K562 (cell line): ENCODE data around the gene C22orf42. TPM values are rescaled to one million over a fixed set of nuclear protein-coding genes. Genes with fewer than 3 reads are reported as not detected.

Experiments used
- FOXA3 ChIP-seq, 2 experiments: fragments of 450-650 bp in 1 of 2; sonication (generic) in 1 of 2; formaldehyde crosslinking; IDR thresholded peaks in 1 of 2; conservative IDR thresholded peaks in 1 of 2; 2 replicates each; pipeline versions ENCODE4 v1.4.0 to v1.8.0; 2020 to 2022; ENCODE audit warnings: mild to moderate bottlenecking in 2 of 2, missing genetic modification reagents in 1 of 2
- PTRF ChIP-seq: fragments of 450-650 bp; IDR thresholded peaks from 2 replicates; pipeline ENCODE4 v1.6.1; 2016; ENCODE audit warnings: mild to moderate bottlenecking, missing genetic modification characterization, missing compliant biosample characterization
- polyA plus RNA-seq, 8 experiments: library from polyadenylated mRNA; depleted of rRNA in 4 of 8; stranded (reverse) in 5 of 8; unstranded in 3 of 8; fragments of >200 nt; fragmentation: Nextera tagmentation in 2 of 8; fragmentation: Illumina TruSeq in 1 of 8; extraction: Ambion mirVana in 2 of 8; extraction: Trizol in 1 of 8; gene quantifications; 2 replicates each; pipeline versions ENCODE4 v1.2.1 to v1.2.3, GENCODE V29; 2011 to 2014; ENCODE audit warnings: inconsistent platforms in 1 of 8, missing spikeins in 1 of 8
- total RNA-seq, 7 experiments: library from RNA; depleted of rRNA in 6 of 7; stranded (reverse); fragments of >200 nt in 6 of 7; fragmentation: Illumina TruSeq in 2 of 7; extraction: Trizol in 2 of 7; gene quantifications; 2 replicates each; pipeline versions ENCODE4 v1.2.1 to v1.2.3, GENCODE V29; 2011 to 2021; ENCODE audit warnings: low replicate concordance in 1 of 7
- TF ChIP-seq, protein P1 (sequence below): fragments of 450-650 bp; formaldehyde crosslinking; IDR thresholded peaks from 2 replicates; pipeline ENCODE4 v1.4.0; 2022; ENCODE audit warnings: missing genetic modification characterization
- TF ChIP-seq, protein P2 (sequence below), 3 experiments: IDR thresholded peaks in 2 of 3; conservative IDR thresholded peaks in 1 of 3; 2 replicates each; pipeline ENCODE4 v1.5.1; 2011 to 2012; ENCODE audit warnings: low read length in 3 of 3, mild to moderate bottlenecking in 3 of 3, control low read depth in 2 of 3, improper control_type of control experiment in 1 of 3, inconsistent platforms in 1 of 3, low read depth in 1 of 3, mixed read lengths in 1 of 3, moderate library complexity in 1 of 3; ENCODE audit not compliant: insufficient read depth in 2 of 3

The C22orf42 gene
- total and polyA plus RNA-seq, 9 of the 15 experiments (the other 6 are each of a cell fraction or from before 2014, with no cell fraction given), result not detected

DNA sequence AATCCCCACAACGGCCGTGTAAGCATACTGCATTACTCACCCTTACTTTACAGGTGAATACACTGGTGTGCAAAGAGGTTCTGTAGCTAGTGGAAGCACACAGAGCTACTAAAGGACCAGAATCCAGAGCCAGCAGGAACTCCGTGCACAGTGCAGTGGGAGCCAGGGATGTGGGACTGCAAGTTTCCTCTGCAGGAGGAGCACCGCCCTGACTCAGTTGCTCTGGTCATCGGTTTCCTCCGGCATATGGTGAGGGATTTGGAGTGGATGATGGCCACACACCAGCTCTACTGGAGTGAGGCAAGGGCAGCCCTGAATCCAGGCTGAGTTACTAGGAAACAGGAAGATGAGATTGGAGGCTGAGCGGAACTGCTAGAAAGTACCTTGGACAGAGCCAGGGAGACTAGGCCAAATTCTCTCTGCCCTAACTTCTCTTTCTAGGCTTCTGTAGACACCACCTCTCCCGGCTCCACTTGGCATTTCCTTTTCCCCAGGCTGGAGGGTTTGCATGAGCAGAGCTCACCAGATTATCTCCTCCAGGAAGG lies 18.2 kb upstream of the C22orf42 start (continued):
- TF ChIP-seq, protein P1, sequence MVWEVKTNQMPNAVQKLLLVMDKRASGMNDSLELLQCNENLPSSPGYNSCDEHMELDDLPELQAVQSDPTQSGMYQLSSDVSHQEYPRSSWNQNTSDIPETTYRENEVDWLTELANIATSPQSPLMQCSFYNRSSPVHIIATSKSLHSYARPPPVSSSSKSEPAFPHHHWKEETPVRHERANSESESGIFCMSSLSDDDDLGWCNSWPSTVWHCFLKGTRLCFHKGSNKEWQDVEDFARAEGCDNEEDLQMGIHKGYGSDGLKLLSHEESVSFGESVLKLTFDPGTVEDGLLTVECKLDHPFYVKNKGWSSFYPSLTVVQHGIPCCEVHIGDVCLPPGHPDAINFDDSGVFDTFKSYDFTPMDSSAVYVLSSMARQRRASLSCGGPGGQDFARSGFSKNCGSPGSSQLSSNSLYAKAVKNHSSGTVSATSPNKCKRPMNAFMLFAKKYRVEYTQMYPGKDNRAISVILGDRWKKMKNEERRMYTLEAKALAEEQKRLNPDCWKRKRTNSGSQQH (CRISPR knock-in tag), result no peak
- TF ChIP-seq FOXA3 (CRISPR knock-in tag; conservative IDR thresholded peaks at IDR 0.05 in 1 of 2, IDR thresholded peaks at IDR 0.05 in 1 of 2) (no peak), PTRF (tag) (no peak)
- TF ChIP-seq, protein P2, sequence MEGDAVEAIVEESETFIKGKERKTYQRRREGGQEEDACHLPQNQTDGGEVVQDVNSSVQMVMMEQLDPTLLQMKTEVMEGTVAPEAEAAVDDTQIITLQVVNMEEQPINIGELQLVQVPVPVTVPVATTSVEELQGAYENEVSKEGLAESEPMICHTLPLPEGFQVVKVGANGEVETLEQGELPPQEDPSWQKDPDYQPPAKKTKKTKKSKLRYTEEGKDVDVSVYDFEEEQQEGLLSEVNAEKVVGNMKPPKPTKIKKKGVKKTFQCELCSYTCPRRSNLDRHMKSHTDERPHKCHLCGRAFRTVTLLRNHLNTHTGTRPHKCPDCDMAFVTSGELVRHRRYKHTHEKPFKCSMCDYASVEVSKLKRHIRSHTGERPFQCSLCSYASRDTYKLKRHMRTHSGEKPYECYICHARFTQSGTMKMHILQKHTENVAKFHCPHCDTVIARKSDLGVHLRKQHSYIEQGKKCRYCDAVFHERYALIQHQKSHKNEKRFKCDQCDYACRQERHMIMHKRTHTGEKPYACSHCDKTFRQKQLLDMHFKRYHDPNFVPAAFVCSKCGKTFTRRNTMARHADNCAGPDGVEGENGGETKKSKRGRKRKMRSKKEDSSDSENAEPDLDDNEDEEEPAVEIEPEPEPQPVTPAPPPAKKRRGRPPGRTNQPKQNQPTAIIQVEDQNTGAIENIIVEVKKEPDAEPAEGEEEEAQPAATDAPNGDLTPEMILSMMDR (IDR thresholded peaks at IDR 0.05 in 2 of 3, conservative IDR thresholded peaks at IDR 0.05 in 1 of 3; ENCODE audit: insufficient read depth in 2 of 3, low read depth in 1 of 3, low read length in 3 of 3), result no peak
